Measurements from ENCODE around the gene C17orf58.
"Not testable (repeated sequence)": the region's sequence is repeated elsewhere in the genome, so short reads cannot be mapped to it uniquely, and the experiment has no call there.

The C17orf58 gene

GRCh38 chr17:67999291-67999911 lies 3.1 kb upstream of the C17orf58 start:
- no peak for DNase-seq (ENCODE audit: low read depth)

GRCh38 chr17:67998466-67998865 lies 2.2 kb upstream of the C17orf58 start:
- no peak for DNase-seq (ENCODE audit: low read depth)

GRCh38 chr17:67995570-67996263 lies 552 bp downstream of the C17orf58 start:
- no peak for DNase-seq (ENCODE audit: low read depth)

- no peak for DNase-seq (ENCODE audit: low read depth)
These were observed 1.3 kb downstream of the C17orf58 start for GRCh38 chr17:67994817-67995569.

- DNase-seq (ENCODE audit: low read depth): no peak
These were observed 2.3 kb downstream of the C17orf58 start for GRCh38 chr17:67993998-67994361.

- peak; percentile 46 for DNase-seq (ENCODE audit: low read depth)
These were observed 2.9 kb downstream of the C17orf58 start for GRCh38 chr17:67993153-67993997.

GRCh38 chr17:67992548-67993152 lies 3.6 kb downstream of the C17orf58 start:
- DNase-seq (ENCODE audit: low read depth): no peak

GRCh38 chr17:67990909-67991308 lies 5.4 kb downstream of the C17orf58 start:
- no peak for DNase-seq (ENCODE audit: low read depth)

- no peak for DNase-seq (ENCODE audit: low read depth)
These were observed 12.9 kb downstream of the C17orf58 start for GRCh38 chr17:67983383-67983688.

- no peak for DNase-seq (ENCODE audit: low read depth)
These were observed 13.4 kb downstream of the C17orf58 start for GRCh38 chr17:67982686-67983382.

- DNase-seq (ENCODE audit: low read depth): no peak
These were observed 14.1 kb downstream of the C17orf58 start for GRCh38 chr17:67982034-67982640.

GRCh38 chr17:67980883-67981282 lies 15.4 kb downstream of the C17orf58 start:
- not testable (repeated sequence) for DNase-seq (ENCODE audit: low read depth)

GRCh38 chr17:67980456-67980855 lies 15.8 kb downstream of the C17orf58 start:
- no peak for DNase-seq (ENCODE audit: low read depth)

GRCh38 chr17:67976306-67976705 lies 20.0 kb downstream of the C17orf58 start:
- not testable (repeated sequence) for DNase-seq (ENCODE audit: low read depth)

- no peak for DNase-seq (ENCODE audit: low read depth)
These were observed 21.6 kb downstream of the C17orf58 start for GRCh38 chr17:67974598-67975066.

- no peak for DNase-seq (ENCODE audit: low read depth)
These were observed 22.1 kb downstream of the C17orf58 start for GRCh38 chr17:67974185-67974584.

- DNase-seq (ENCODE audit: low read depth): no peak
These were observed 25.5 kb downstream of the C17orf58 start for GRCh38 chr17:67970783-67971182.

- peak; percentile 62 for DNase-seq (ENCODE audit: low read depth)
These were observed 33.1 kb downstream of the C17orf58 start for GRCh38 chr17:67963145-67963572.

GRCh38 chr17:67962156-67962555 lies 34.1 kb downstream of the C17orf58 start:
- DNase-seq (ENCODE audit: low read depth): not testable (repeated sequence)

GRCh38 chr17:67960276-67960675 lies 36.0 kb downstream of the C17orf58 start:
- DNase-seq (ENCODE audit: low read depth): not testable (repeated sequence)

- no peak for DNase-seq (ENCODE audit: low read depth)
These were observed 36.8 kb downstream of the C17orf58 start for GRCh38 chr17:67959510-67959909.
